Breast epithelium (tissue), 4 donors: ENCODE results near the gene GPR22. TPM values are rescaled to one million over a fixed set of nuclear protein-coding genes. Genes with fewer than 3 reads are reported as not detected.

Experiments
- DNase-seq, 2 donors: peaks; one replicate each; pipeline ENCODE4 v3.0.0-alpha.2; 2019; ENCODE audit warnings: low spot score in 2 of 2
- H3K27ac ChIP-seq, 2 donors: fragments of 200-600 bp; sonication (generic) in 1 of 2; one replicate each; pipeline ENCODE4 v1.5.1; 2016 to 2019; ENCODE audit warnings: mild to moderate bottlenecking in 1 of 2
- H3K27me3 ChIP-seq, 2 donors: fragments of 200-600 bp; sonication (generic) in 1 of 2; one replicate each; pipeline versions ENCODE4 v1.5.1 to v1.6.0; 2017 to 2019; ENCODE audit warnings: control low read depth in 1 of 2, mild to moderate bottlenecking in 1 of 2
- H3K36me3 ChIP-seq: fragments of 200-600 bp; one replicate; pipeline ENCODE4 v1.5.1; 2019
- H3K4me1 ChIP-seq, 2 donors: fragments of 200-600 bp; sonication (generic); one replicate each; pipeline ENCODE4 v1.5.1; 2016 to 2019; ENCODE audit warnings: control low read depth in 1 of 2
- H3K4me3 ChIP-seq, 3 donors: fragments of 200-600 bp; sonication (generic); 1 replicate in 2 of 3; 2 replicates in 1 of 3; pipeline ENCODE4 v1.5.1; 2016 to 2019; ENCODE audit warnings: mild to moderate bottlenecking in 3 of 3, moderate library complexity in 2 of 3
- H3K9me3 ChIP-seq, 2 donors: fragments of 200-600 bp; sonication (generic) in 1 of 2; one replicate each; pipeline ENCODE4 v1.5.1; 2016 to 2019; ENCODE audit warnings: control low read depth in 1 of 2
- CTCF ChIP-seq, 3 donors: fragments of 450-650 bp; IDR thresholded peaks; one replicate each; pipeline ENCODE4 v1.5.1; 2016 to 2017; ENCODE audit warnings: antibody characterized with exemption in 3 of 3, mild to moderate bottlenecking in 3 of 3, moderate library complexity in 3 of 3
- POLR2A ChIP-seq: fragments of 450-650 bp; IDR thresholded peaks from one replicate; pipeline ENCODE4 v1.6.1; 2016; ENCODE audit warnings: antibody characterized with exemption, mild to moderate bottlenecking, moderate library complexity
- POLR2AphosphoS5 ChIP-seq, 3 donors: sonication (generic); formaldehyde crosslinking; IDR thresholded peaks; one replicate each; pipeline ENCODE4 v1.6.1; 2017; ENCODE audit warnings: antibody characterized with exemption in 3 of 3
- intact Hi-C: fragments of 100-400 bp; cut with DNase I; formaldehyde crosslinking; loops from one replicate; pipeline ENCODE4 v1.15.1; 2023; ENCODE audit warnings: low total_unique reads
- total RNA-seq, 3 donors: library from RNA; depleted of rRNA; stranded (reverse); fragments of >200 nt; gene quantifications; one replicate each; pipeline ENCODE4 v1.1.0, GENCODE V29; 2016

Gene GPR22
- total RNA-seq, 3 donors from 2014 or later, result not detected

- intact Hi-C loops, result no loop called here
- Histone ChIP-seq H3K36me3 (no peaks in the 10 kb centered on the region), H3K27ac (no peak overlapping the region), H3K9me3 (no peaks in the 10 kb centered on the region), H3K4me3 (no peak overlapping the region), H3K4me1 (no peaks in the 10 kb centered on the region), H3K27me3 (no peaks in the 10 kb centered on the region)
- DNase-seq, result no peak
- TF ChIP-seq POLR2AphosphoS5 (IDR thresholded peaks at IDR 0.05) (no peak), POLR2A (no peak), CTCF (IDR thresholded peaks at IDR 0.05) (no peak)
Measured at GRCh38 chr7:107464666-107465226, 5.1 kb upstream of the GPR22 start.

GRCh38 chr7:107467972-107468371, 1.9 kb upstream of the GPR22 start:
- intact Hi-C loops, result no loop called here
- DNase-seq, result no peak
- Histone ChIP-seq H3K27me3 (no peaks in the 10 kb centered on the region), H3K4me3 (no peak overlapping the region), H3K9me3 (no peaks in the 10 kb centered on the region), H3K36me3 (no peaks in the 10 kb centered on the region), H3K27ac (no peak overlapping the region), H3K4me1 (no peaks in the 10 kb centered on the region)
- TF ChIP-seq POLR2AphosphoS5 (IDR thresholded peaks at IDR 0.05) (no peak), CTCF (IDR thresholded peaks at IDR 0.05) (no peak), POLR2A (no peak)

- TF ChIP-seq CTCF (IDR thresholded peaks at IDR 0.05), result no peak
- TF ChIP-seq POLR2A, result no peak
- no peak for TF ChIP-seq POLR2AphosphoS5 (IDR thresholded peaks at IDR 0.05)
- no peak for DNase-seq
- no peaks in the 10 kb centered on the region for H3K27me3 ChIP-seq
- no peaks in the 10 kb centered on the region for H3K36me3 ChIP-seq
- no peak overlapping the region for H3K4me3 ChIP-seq
- H3K4me1 ChIP-seq, result no peaks in the 10 kb centered on the region
- H3K9me3 ChIP-seq, result no peaks in the 10 kb centered on the region
- intact Hi-C loops, result no loop called here
- H3K27ac ChIP-seq, result no peak overlapping the region
Measured at GRCh38 chr7:107468824-107469223, 1.0 kb upstream of the GPR22 start.

GRCh38 chr7:107471292-107472070, 1.6 kb downstream of the GPR22 start:
- H3K27ac ChIP-seq, result no peak overlapping the region
- H3K27me3 ChIP-seq, result no peaks in the 10 kb centered on the region
- H3K4me1 ChIP-seq, result no peaks in the 10 kb centered on the region
- intact Hi-C loops, result no loop called here
- DNase-seq, result no peak
- H3K9me3 ChIP-seq, result no peaks in the 10 kb centered on the region
- TF ChIP-seq POLR2AphosphoS5 (IDR thresholded peaks at IDR 0.05) (no peak), CTCF (IDR thresholded peaks at IDR 0.05) (no peak), POLR2A (no peak)
- no peaks in the 10 kb centered on the region for H3K36me3 ChIP-seq
- H3K4me3 ChIP-seq, result no peak overlapping the region

- intact Hi-C loops, result no loop called here
- no peaks in the 10 kb centered on the region for H3K27me3 ChIP-seq
- H3K4me3 ChIP-seq, result no peak overlapping the region
- no peak for TF ChIP-seq POLR2AphosphoS5 (IDR thresholded peaks at IDR 0.05)
- no peak for TF ChIP-seq CTCF (IDR thresholded peaks at IDR 0.05)
- TF ChIP-seq POLR2A, result no peak
- no peaks in the 10 kb centered on the region for H3K9me3 ChIP-seq
- H3K27ac ChIP-seq, result no peak overlapping the region
- DNase-seq, result no peak
- no peaks in the 10 kb centered on the region for H3K4me1 ChIP-seq
- H3K36me3 ChIP-seq, result no peaks in the 10 kb centered on the region
Measured at GRCh38 chr7:107472116-107472515, 2.3 kb downstream of the GPR22 start.
